Measurements from ENCODE around the gene ZSCAN12.

The ZSCAN12 gene

GRCh38 chr6:28407401-28407800 lies 7.9 kb upstream of the ZSCAN12 start:
- TF ChIP-seq CREB1 (IDR thresholded peaks at IDR 0.05; ENCODE audit: low read depth): no peak
- no peak for TF ChIP-seq YY1 (IDR thresholded peaks at IDR 0.05; ENCODE audit: low read depth)
- TF ChIP-seq, protein P1, sequence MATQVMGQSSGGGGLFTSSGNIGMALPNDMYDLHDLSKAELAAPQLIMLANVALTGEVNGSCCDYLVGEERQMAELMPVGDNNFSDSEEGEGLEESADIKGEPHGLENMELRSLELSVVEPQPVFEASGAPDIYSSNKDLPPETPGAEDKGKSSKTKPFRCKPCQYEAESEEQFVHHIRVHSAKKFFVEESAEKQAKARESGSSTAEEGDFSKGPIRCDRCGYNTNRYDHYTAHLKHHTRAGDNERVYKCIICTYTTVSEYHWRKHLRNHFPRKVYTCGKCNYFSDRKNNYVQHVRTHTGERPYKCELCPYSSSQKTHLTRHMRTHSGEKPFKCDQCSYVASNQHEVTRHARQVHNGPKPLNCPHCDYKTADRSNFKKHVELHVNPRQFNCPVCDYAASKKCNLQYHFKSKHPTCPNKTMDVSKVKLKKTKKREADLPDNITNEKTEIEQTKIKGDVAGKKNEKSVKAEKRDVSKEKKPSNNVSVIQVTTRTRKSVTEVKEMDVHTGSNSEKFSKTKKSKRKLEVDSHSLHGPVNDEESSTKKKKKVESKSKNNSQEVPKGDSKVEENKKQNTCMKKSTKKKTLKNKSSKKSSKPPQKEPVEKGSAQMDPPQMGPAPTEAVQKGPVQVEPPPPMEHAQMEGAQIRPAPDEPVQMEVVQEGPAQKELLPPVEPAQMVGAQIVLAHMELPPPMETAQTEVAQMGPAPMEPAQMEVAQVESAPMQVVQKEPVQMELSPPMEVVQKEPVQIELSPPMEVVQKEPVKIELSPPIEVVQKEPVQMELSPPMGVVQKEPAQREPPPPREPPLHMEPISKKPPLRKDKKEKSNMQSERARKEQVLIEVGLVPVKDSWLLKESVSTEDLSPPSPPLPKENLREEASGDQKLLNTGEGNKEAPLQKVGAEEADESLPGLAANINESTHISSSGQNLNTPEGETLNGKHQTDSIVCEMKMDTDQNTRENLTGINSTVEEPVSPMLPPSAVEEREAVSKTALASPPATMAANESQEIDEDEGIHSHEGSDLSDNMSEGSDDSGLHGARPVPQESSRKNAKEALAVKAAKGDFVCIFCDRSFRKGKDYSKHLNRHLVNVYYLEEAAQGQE (IDR thresholded peaks at IDR 0.05; ENCODE audit: low read depth): no peak
- TF ChIP-seq FOXM1 (IDR thresholded peaks at IDR 0.05; ENCODE audit: borderline replicate concordance, low read depth): no peak
- TF ChIP-seq EGR1 (IDR thresholded peaks at IDR 0.05): no peak
- TF ChIP-seq, protein P2, sequence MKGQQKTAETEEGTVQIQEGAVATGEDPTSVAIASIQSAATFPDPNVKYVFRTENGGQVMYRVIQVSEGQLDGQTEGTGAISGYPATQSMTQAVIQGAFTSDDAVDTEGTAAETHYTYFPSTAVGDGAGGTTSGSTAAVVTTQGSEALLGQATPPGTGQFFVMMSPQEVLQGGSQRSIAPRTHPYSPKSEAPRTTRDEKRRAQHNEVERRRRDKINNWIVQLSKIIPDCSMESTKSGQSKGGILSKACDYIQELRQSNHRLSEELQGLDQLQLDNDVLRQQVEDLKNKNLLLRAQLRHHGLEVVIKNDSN (IDR thresholded peaks at IDR 0.05): no peak
- TF ChIP-seq RAD21 (IDR thresholded peaks at IDR 0.05; ENCODE audit: low read depth): no peak
- TF ChIP-seq ZBTB7A (IDR thresholded peaks at IDR 0.05; ENCODE audit: low read depth): no peak
- no peak for TF ChIP-seq MAX (IDR thresholded peaks at IDR 0.05)

DNA sequence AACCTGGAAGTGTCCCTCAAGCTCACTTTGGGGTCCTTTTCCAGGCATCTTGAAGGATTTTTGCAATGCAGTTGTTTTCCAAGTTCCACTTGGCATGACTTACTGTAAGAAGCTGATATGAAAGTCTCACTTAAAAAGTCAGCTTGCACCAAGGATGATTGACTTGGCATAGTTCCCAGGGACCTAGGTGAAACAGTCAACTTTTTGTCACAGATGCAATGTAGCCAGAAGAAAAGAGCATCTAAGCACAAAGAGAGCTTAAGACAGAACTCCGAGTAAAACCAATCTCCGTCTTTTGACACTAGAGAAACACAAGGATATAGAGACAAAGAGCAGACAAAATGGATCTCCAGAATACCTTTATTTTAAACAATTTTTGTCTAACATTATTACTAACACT lies 2.6 kb upstream of the ZSCAN12 start:
- TF ChIP-seq TCF12 (IDR thresholded peaks at IDR 0.05; ENCODE audit: low read depth) (no peak), ZBTB7A (IDR thresholded peaks at IDR 0.05; ENCODE audit: low read depth) (no peak), NFIC (IDR thresholded peaks at IDR 0.05) (no peak), RAD21 (IDR thresholded peaks at IDR 0.05; ENCODE audit: low read depth) (no peak), CREB1 (IDR thresholded peaks at IDR 0.05; ENCODE audit: low read depth) (no peak), YY1 (IDR thresholded peaks at IDR 0.05; ENCODE audit: low read depth) (no peak), EGR1 (IDR thresholded peaks at IDR 0.05) (no peak)

GRCh38 chr6:28401172-28401571 lies 1.6 kb upstream of the ZSCAN12 start:
- TF ChIP-seq FOXM1 (IDR thresholded peaks at IDR 0.05; ENCODE audit: borderline replicate concordance, low read depth): no peak
- TF ChIP-seq RAD21 (IDR thresholded peaks at IDR 0.05; ENCODE audit: low read depth): no peak
- TF ChIP-seq ZBTB7A (IDR thresholded peaks at IDR 0.05; ENCODE audit: low read depth): no peak
- TF ChIP-seq TEAD4 (IDR thresholded peaks at IDR 0.05): no peak
- no peak for TF ChIP-seq TCF12 (IDR thresholded peaks at IDR 0.05; ENCODE audit: low read depth)
- TF ChIP-seq EGR1 (IDR thresholded peaks at IDR 0.05): no peak
- TF ChIP-seq TAF1 (IDR thresholded peaks at IDR 0.05; ENCODE audit: low read depth): no peak
- TF ChIP-seq, protein P2 (IDR thresholded peaks at IDR 0.05): no peak
- no peak for TF ChIP-seq CEBPB (IDR thresholded peaks at IDR 0.05)
- TF ChIP-seq MAX (IDR thresholded peaks at IDR 0.05): no peak

- TF ChIP-seq TAF1 (IDR thresholded peaks at IDR 0.05; ENCODE audit: low read depth) (no peak), CREB1 (IDR thresholded peaks at IDR 0.05; ENCODE audit: low read depth) (no peak), EP300 (IDR thresholded peaks at IDR 0.05; ENCODE audit: borderline replicate concordance) (no peak), TEAD4 (IDR thresholded peaks at IDR 0.05) (no peak), NFIC (IDR thresholded peaks at IDR 0.05) (no peak), MAX (IDR thresholded peaks at IDR 0.05) (no peak), CEBPB (IDR thresholded peaks at IDR 0.05) (no peak), TCF12 (IDR thresholded peaks at IDR 0.05; ENCODE audit: low read depth) (no peak), ZBTB7A (IDR thresholded peaks at IDR 0.05; ENCODE audit: low read depth) (no peak), FOXM1 (IDR thresholded peaks at IDR 0.05; ENCODE audit: borderline replicate concordance, low read depth) (no peak), RAD21 (IDR thresholded peaks at IDR 0.05; ENCODE audit: low read depth) (no peak), YY1 (IDR thresholded peaks at IDR 0.05; ENCODE audit: low read depth) (no peak), EGR1 (IDR thresholded peaks at IDR 0.05) (no peak)
- TF ChIP-seq, protein P2 (IDR thresholded peaks at IDR 0.05): no peak
- TF ChIP-seq, protein P1 (IDR thresholded peaks at IDR 0.05; ENCODE audit: low read depth): no peak
These were observed 540 bp upstream of the ZSCAN12 start for GRCh38 chr6:28400122-28400451.

- TF ChIP-seq EGR1 (IDR thresholded peaks at IDR 0.05) (no peak), TEAD4 (IDR thresholded peaks at IDR 0.05) (no peak), RAD21 (IDR thresholded peaks at IDR 0.05; ENCODE audit: low read depth) (no peak), TAF1 (IDR thresholded peaks at IDR 0.05; ENCODE audit: low read depth) (no peak), TCF12 (IDR thresholded peaks at IDR 0.05; ENCODE audit: low read depth) (no peak), EP300 (IDR thresholded peaks at IDR 0.05; ENCODE audit: borderline replicate concordance) (no peak), YY1 (IDR thresholded peaks at IDR 0.05; ENCODE audit: low read depth) (no peak)
- TF ChIP-seq, protein P1 (IDR thresholded peaks at IDR 0.05; ENCODE audit: low read depth): no peak
These were observed 3.6 kb downstream of the ZSCAN12 start for GRCh38 chr6:28395918-28396317.

All from Ishikawa (cell line).